Keratinocyte (primary cell): Measurements from ENCODE around the gene OR6J1. TPM values are rescaled to one million over a fixed set of nuclear protein-coding genes. Genes with fewer than 3 reads are reported as not detected.

ENCODE experiments used
- DNase-seq: peaks from one replicate; pipeline ENCODE4 v3.0.0-alpha.2; 2011; ENCODE audit warnings: low read depth, missing footprints, low spot score
- FAIRE-seq: peaks from 2 replicates; lab custom pipeline; 2011; peaks lifted over from hg19 to GRCh38; lab: Jason Lieb, UNC
- H2AFZ ChIP-seq: 2 replicates; pipeline ENCODE4 v1.6.0; 2012; ENCODE audit warnings: low read length, control low read depth, inconsistent platforms; ENCODE audit not compliant: control insufficient read depth
- H3K27ac ChIP-seq: 2 replicates; pipeline ENCODE4 v1.5.1; 2011; ENCODE audit warnings: low read length; ENCODE audit not compliant: control insufficient read depth, insufficient read depth
- H3K27me3 ChIP-seq: 3 replicates; pipeline ENCODE4 v1.6.0; 2011; ENCODE audit warnings: low read length; ENCODE audit not compliant: control insufficient read depth, insufficient read depth; ENCODE audit errors: extremely low read depth
- H3K36me3 ChIP-seq, 2 experiments: 2 replicates in 1 of 2; 3 replicates in 1 of 2; pipeline ENCODE4 v1.5.1; 2011; ENCODE audit warnings: low read length in 2 of 2, mild to moderate bottlenecking in 1 of 2; ENCODE audit not compliant: control insufficient read depth in 2 of 2, insufficient read depth in 2 of 2; ENCODE audit errors: extremely low read depth in 1 of 2
- H3K4me1 ChIP-seq: 3 replicates; pipeline ENCODE4 v1.5.1; 2011; ENCODE audit warnings: low read length; ENCODE audit not compliant: control insufficient read depth, insufficient read depth; ENCODE audit errors: extremely low read depth
- H3K4me2 ChIP-seq: 3 replicates; pipeline ENCODE4 v1.6.0; 2011; ENCODE audit warnings: low read depth, low read length; ENCODE audit not compliant: control insufficient read depth, insufficient read depth; ENCODE audit errors: extremely low read depth
- H3K4me3 ChIP-seq, 3 experiments: fragments of 200-600 bp in 1 of 3; sonication (generic) in 1 of 3; 2 replicates in 2 of 3; 3 replicates in 1 of 3; pipeline ENCODE4 v1.5.1; 2011 to 2016; ENCODE audit warnings: low read length in 3 of 3, mild to moderate bottlenecking in 3 of 3, control low read depth in 2 of 3, inconsistent platforms in 1 of 3, low read depth in 1 of 3, mixed read lengths in 1 of 3, mixed run types in 1 of 3, moderate library complexity in 1 of 3; ENCODE audit not compliant: control insufficient read depth in 2 of 3, insufficient read depth in 2 of 3; ENCODE audit errors: extremely low read depth in 1 of 3
- H3K79me2 ChIP-seq: 2 replicates; pipeline ENCODE4 v1.6.0; 2012; ENCODE audit warnings: low read length; ENCODE audit not compliant: control insufficient read depth, insufficient read depth
- H3K9ac ChIP-seq: 3 replicates; pipeline ENCODE4 v1.6.0; 2011; ENCODE audit warnings: low read length; ENCODE audit not compliant: control insufficient read depth, insufficient read depth; ENCODE audit errors: extremely low read depth
- H3K9me1 ChIP-seq: 3 replicates; pipeline ENCODE4 v1.6.0; 2011; ENCODE audit warnings: low read length; ENCODE audit not compliant: control insufficient read depth, insufficient read depth; ENCODE audit errors: extremely low read depth
- H3K9me3 ChIP-seq: 2 replicates; pipeline ENCODE4 v1.5.1; 2012; ENCODE audit warnings: low read depth, low read length; ENCODE audit not compliant: control insufficient read depth
- H4K20me1 ChIP-seq: 3 replicates; pipeline ENCODE4 v1.6.0; 2011; ENCODE audit warnings: low read length; ENCODE audit not compliant: control insufficient read depth, insufficient read depth; ENCODE audit errors: extremely low read depth
- EZH2 ChIP-seq: IDR thresholded peaks from one replicate; pipeline ENCODE4 v1.6.1; 2012; ENCODE audit warnings: inconsistent platforms, mild to moderate bottlenecking, low read length, moderate library complexity
- dilution Hi-C: fragments of 300-500 bp; cut with MboI; formaldehyde crosslinking; loops from one replicate; pipeline ENCODE4 v1.7.0; 2020; ENCODE audit warnings: low sequenced_read_pairs; ENCODE audit not compliant: extremely low pct_ligation_motif_present
- polyA plus RNA-seq, 5 experiments: library from polyadenylated mRNA; depleted of rRNA in 3 of 5; stranded (reverse) in 3 of 5; stranded (forward) in 1 of 5; unstranded in 1 of 5; fragments of >200 nt; gene quantifications; 1 replicate in 1 of 5; 2 replicates in 3 of 5; 3 replicates in 1 of 5; pipeline versions ENCODE4 v1.2.1 to v1.2.3, GENCODE V29; 2011 to 2012; ENCODE audit warnings: missing spikeins in 2 of 5, low read depth in 1 of 5, low replicate concordance in 1 of 5
- TF ChIP-seq, protein P1 (sequence below), 3 experiments: IDR thresholded peaks in 1 of 3; conservative IDR thresholded peaks in 1 of 3; optimal IDR thresholded peaks in 1 of 3; 2 replicates in 2 of 3; 3 replicates in 1 of 3; pipeline versions ENCODE3 to v1.5.1; 2011; ENCODE audit warnings: low read length in 3 of 3, mild to moderate bottlenecking in 3 of 3, moderate library complexity in 2 of 3, control low read depth in 1 of 3, inconsistent platforms in 1 of 3; ENCODE audit not compliant: insufficient read depth in 2 of 3; ENCODE audit errors: extremely low read depth in 1 of 3

OR6J1 gene
- polyA plus RNA-seq, 1 donor (not counting 4 experiments of a cell fraction or from before 2014, with no cell fraction given) = not detected

DNA sequence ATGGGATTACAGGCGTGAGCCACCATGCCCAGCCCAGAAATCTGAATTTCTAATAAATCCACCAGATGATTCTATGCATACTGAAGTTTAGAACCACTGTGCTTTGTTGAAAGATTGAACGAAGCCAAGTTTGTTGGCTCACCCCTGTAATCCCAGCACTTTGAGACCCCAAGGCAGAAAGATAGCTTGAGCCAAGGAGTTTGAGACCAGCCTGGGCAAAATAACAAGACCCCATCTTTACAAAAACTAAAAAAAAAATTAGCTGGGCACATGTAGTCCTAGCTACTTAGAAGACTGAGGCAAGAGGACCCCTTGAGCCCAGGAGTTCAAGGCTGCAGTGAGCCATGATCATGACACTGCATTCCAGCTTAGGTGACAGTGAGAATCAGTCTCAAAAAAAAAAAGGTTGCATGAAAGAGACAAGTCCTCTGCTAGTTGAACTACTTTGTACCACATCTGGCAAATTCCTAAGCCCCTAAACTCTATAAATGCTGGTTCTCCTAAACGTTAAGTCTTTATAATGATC, 47.7 kb downstream of the OR6J1 start:
- Histone ChIP-seq H3K79me2 (peaks cover 8% of the 10 kb centered on the region), H3K4me1 (peaks cover 13% of the 10 kb centered on the region), H3K27ac (no peak overlapping the region), H4K20me1 (no peaks in the 10 kb centered on the region), H3K9me1 (no peaks in the 10 kb centered on the region), H3K4me2 (no peak overlapping the region), H3K4me3 (no peak overlapping the region), H3K27me3 (no peaks in the 10 kb centered on the region), H3K9ac (no peak overlapping the region), H3K9me3 (no peaks in the 10 kb centered on the region), H2AFZ (no peak overlapping the region), H3K36me3 (no peaks in the 10 kb centered on the region)
- no peak for FAIRE-seq
- DNase-seq = no peak
- dilution Hi-C loops = no loop called here
- TF ChIP-seq EZH2 = no peak
- TF ChIP-seq, protein P1, sequence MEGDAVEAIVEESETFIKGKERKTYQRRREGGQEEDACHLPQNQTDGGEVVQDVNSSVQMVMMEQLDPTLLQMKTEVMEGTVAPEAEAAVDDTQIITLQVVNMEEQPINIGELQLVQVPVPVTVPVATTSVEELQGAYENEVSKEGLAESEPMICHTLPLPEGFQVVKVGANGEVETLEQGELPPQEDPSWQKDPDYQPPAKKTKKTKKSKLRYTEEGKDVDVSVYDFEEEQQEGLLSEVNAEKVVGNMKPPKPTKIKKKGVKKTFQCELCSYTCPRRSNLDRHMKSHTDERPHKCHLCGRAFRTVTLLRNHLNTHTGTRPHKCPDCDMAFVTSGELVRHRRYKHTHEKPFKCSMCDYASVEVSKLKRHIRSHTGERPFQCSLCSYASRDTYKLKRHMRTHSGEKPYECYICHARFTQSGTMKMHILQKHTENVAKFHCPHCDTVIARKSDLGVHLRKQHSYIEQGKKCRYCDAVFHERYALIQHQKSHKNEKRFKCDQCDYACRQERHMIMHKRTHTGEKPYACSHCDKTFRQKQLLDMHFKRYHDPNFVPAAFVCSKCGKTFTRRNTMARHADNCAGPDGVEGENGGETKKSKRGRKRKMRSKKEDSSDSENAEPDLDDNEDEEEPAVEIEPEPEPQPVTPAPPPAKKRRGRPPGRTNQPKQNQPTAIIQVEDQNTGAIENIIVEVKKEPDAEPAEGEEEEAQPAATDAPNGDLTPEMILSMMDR (optimal IDR thresholded peaks at IDR 0.05 in 1 of 3, IDR thresholded peaks at IDR 0.05 in 1 of 3, conservative IDR thresholded peaks at IDR 0.05 in 1 of 3; ENCODE audit: extremely low read depth in 1 of 3, insufficient read depth in 2 of 3, low read length in 3 of 3) = no peak

DNA sequence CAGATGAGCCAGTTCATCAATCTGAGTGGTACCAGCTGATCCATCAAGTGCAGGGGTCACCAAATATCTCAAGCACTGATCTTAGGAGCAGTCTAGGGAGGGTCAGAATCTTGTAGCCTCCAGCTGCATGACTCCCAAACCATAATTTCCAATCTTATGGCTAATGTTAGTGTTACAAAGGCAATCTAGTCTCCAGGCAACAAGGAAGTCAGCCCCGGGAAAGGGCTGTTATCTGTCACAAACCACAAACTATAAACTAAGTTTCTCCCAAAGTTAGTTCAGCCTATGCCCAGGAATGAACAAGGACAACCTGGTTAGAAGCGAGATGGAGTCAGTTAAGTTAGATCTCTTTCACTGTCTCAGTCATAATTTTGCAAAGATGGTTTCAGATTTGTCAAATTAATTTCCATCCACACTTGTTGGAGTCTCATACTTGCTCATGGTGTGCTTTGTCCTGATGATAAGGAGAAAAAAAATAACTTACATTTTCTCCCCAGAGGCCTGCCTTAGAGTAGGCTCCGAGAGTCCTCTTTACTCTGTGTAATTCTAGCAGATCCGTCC, 49.9 kb downstream of the OR6J1 start:
- no peak overlapping the region for H3K27ac ChIP-seq
- H3K36me3 ChIP-seq = no peaks in the 10 kb centered on the region
- FAIRE-seq (no peak), DNase-seq (no peak)
- peaks cover 1% of the 10 kb centered on the region for H3K79me2 ChIP-seq
- H3K27me3 ChIP-seq = no peaks in the 10 kb centered on the region
- H3K4me1 ChIP-seq = peaks cover 12% of the 10 kb centered on the region
- H3K9ac ChIP-seq = no peak overlapping the region
- H3K4me3 ChIP-seq = no peak overlapping the region
- no peaks in the 10 kb centered on the region for H3K9me3 ChIP-seq
- dilution Hi-C loops = no loop called here
- TF ChIP-seq, protein P1 (optimal IDR thresholded peaks at IDR 0.05 in 1 of 3, IDR thresholded peaks at IDR 0.05 in 1 of 3, conservative IDR thresholded peaks at IDR 0.05 in 1 of 3; ENCODE audit: extremely low read depth in 1 of 3, insufficient read depth in 2 of 3, low read length in 3 of 3) = no peak
- no peak for TF ChIP-seq EZH2
- no peak overlapping the region for H2AFZ ChIP-seq
- no peaks in the 10 kb centered on the region for H3K9me1 ChIP-seq
- H3K4me2 ChIP-seq = no peak overlapping the region
- H4K20me1 ChIP-seq = no peaks in the 10 kb centered on the region
